H1 (cell line): ENCODE measurements around the gene NCAPD2. TPM values are rescaled to one million over a fixed set of nuclear protein-coding genes. Genes with fewer than 3 reads are reported as not detected.

Experiments
- CTCF ChIA-PET: fragments of 300-600 bp; sonication (Branson Sonifier 250); formaldehyde crosslinking; loops from one replicate; lab custom pipeline; 2021; ENCODE audit not compliant: partially characterized antibody; lab: Charles Lee
- POLR2A ChIA-PET: fragments of 300-600 bp; sonication (Branson Sonifier 250); formaldehyde crosslinking; loops from one replicate; lab custom pipeline; 2021; ENCODE audit warnings: inconsistent platforms; ENCODE audit not compliant: partially characterized antibody; lab: Charles Lee
- DNase-seq, 2 experiments: peaks; one replicate each; pipeline versions ENCODE4 v3.0.0 to v3.0.0-alpha.2; 2010 to 2022; ENCODE audit warnings: low spot score in 2 of 2, low read depth in 1 of 2, mixed read lengths in 1 of 2
- FAIRE-seq: peaks from 2 replicates; lab custom pipeline; 2011; peaks lifted over from hg19 to GRCh38; lab: Jason Lieb, UNC
- H2AFZ ChIP-seq: 2 replicates; pipeline ENCODE4 v1.8.1; 2012; ENCODE audit warnings: low read length, inconsistent platforms
- H2AK5ac ChIP-seq: 2 replicates; pipeline ENCODE4 v1.6.1; 2013; ENCODE audit warnings: low read depth, low read length
- H2BK120ac ChIP-seq: replicated peaks from 2 replicates; pipeline ENCODE3; 2013; ENCODE audit warnings: low read depth, low read length, inconsistent platforms
- H2BK12ac ChIP-seq: 2 replicates; pipeline ENCODE4 v1.6.1; 2013; ENCODE audit warnings: low read depth, low read length
- H2BK15ac ChIP-seq: 2 replicates; pipeline ENCODE4 v1.6.1; 2013; ENCODE audit warnings: low read length
- H2BK20ac ChIP-seq: 2 replicates; pipeline ENCODE4 v1.6.1; 2013; ENCODE audit warnings: low read length
- H2BK5ac ChIP-seq: 2 replicates; pipeline ENCODE4 v1.6.1; 2013; ENCODE audit warnings: low read depth, low read length
- H3K14ac ChIP-seq: 2 replicates; pipeline ENCODE4 v1.6.1; 2013; ENCODE audit warnings: inconsistent platforms; ENCODE audit not compliant: insufficient read length
- H3K18ac ChIP-seq: 2 replicates; pipeline ENCODE4 v1.6.1; 2013; ENCODE audit warnings: low read length; ENCODE audit errors: extremely low read depth
- H3K23ac ChIP-seq: 2 replicates; pipeline ENCODE4 v1.6.1; 2013; ENCODE audit warnings: inconsistent platforms; ENCODE audit not compliant: insufficient read length
- H3K23me2 ChIP-seq: 2 replicates; pipeline ENCODE4 v1.6.1; 2013; ENCODE audit warnings: low read depth, low read length
- H3K27ac ChIP-seq: 2 replicates; pipeline ENCODE4 v1.6.1; 2011; ENCODE audit warnings: low read depth, low read length, inconsistent platforms
- H3K27me3 ChIP-seq, 4 experiments: replicated peaks in 1 of 4; 1 replicate in 1 of 4; 2 replicates in 3 of 4; pipeline versions ENCODE4 v1.6.1 to v1.8.1; 2011 to 2013; ENCODE audit warnings: low read length in 3 of 4, mild to moderate bottlenecking in 3 of 4, inconsistent platforms in 2 of 4, mixed read lengths in 2 of 4, moderate library complexity in 1 of 4; ENCODE audit not compliant: control insufficient read depth in 3 of 4, insufficient read depth in 3 of 4; ENCODE audit errors: extremely low read depth in 1 of 4
- H3K36me3 ChIP-seq, 4 experiments: 2 replicates each; pipeline versions ENCODE4 v1.6.1 to v1.8.1; 2011 to 2013; ENCODE audit warnings: mild to moderate bottlenecking in 4 of 4, low read length in 3 of 4, moderate library complexity in 2 of 4, control low read depth in 1 of 4, inconsistent platforms in 1 of 4; ENCODE audit not compliant: insufficient read depth in 4 of 4, control insufficient read depth in 2 of 4
- H3K4ac ChIP-seq: replicated peaks from 2 replicates; pipeline ENCODE3; 2013; ENCODE audit warnings: low read length, low read depth, mixed read lengths, inconsistent platforms; ENCODE audit not compliant: insufficient read length
- H3K4me1 ChIP-seq, 4 experiments: replicated peaks in 1 of 4; 1 replicate in 1 of 4; 2 replicates in 3 of 4; pipeline versions ENCODE4 v1.6.1 to v1.8.1; 2011 to 2013; ENCODE audit warnings: low read length in 3 of 4, inconsistent platforms in 2 of 4, mixed read lengths in 1 of 4; ENCODE audit not compliant: insufficient read depth in 4 of 4, control insufficient read depth in 3 of 4
- H3K4me2 ChIP-seq, 2 experiments: 2 replicates each; pipeline versions ENCODE4 v1.6.1 to v1.8.1; 2011 to 2013; ENCODE audit warnings: low read depth in 2 of 2, low read length in 2 of 2, control low read depth in 1 of 2, inconsistent platforms in 1 of 2, mild to moderate bottlenecking in 1 of 2; ENCODE audit not compliant: insufficient read depth in 1 of 2
- H3K4me3 ChIP-seq, 4 experiments: fragments of 200-600, 300-600 bp in 1 of 4; sonication (generic), shearing (Covaris generic), sonication (Bioruptor Twin) in 1 of 4; 2 replicates each; pipeline versions ENCODE4 v1.5.1 to v1.8.1; 2011 to 2016; ENCODE audit warnings: low read length in 4 of 4, low read depth in 3 of 4, control low read depth in 2 of 4, inconsistent platforms in 2 of 4, mild to moderate bottlenecking in 2 of 4, mixed read lengths in 1 of 4, moderate library complexity in 1 of 4; ENCODE audit not compliant: insufficient read depth in 2 of 4; ENCODE audit errors: extremely low read depth in 1 of 4
- H3K56ac ChIP-seq: replicated peaks from 2 replicates; pipeline ENCODE3; 2013; ENCODE audit warnings: low read depth, mild to moderate bottlenecking, mixed read lengths, low read length, inconsistent platforms; ENCODE audit not compliant: insufficient read length
- H3K79me1 ChIP-seq: 2 replicates; pipeline ENCODE4 v1.6.1; 2013; ENCODE audit warnings: low read depth, low read length, control low read depth
- H3K79me2 ChIP-seq, 2 experiments: 2 replicates each; pipeline versions ENCODE4 v1.6.1 to v1.8.1; 2012 to 2013; ENCODE audit warnings: low read length in 2 of 2, mild to moderate bottlenecking in 2 of 2, inconsistent platforms in 1 of 2; ENCODE audit not compliant: insufficient read depth in 2 of 2, control insufficient read depth in 1 of 2
- H3K9ac ChIP-seq, 4 experiments: replicated peaks in 1 of 4; 1 replicate in 1 of 4; 2 replicates in 3 of 4; pipeline versions ENCODE4 v1.6.1 to v1.8.1; 2011 to 2013; ENCODE audit warnings: low read depth in 3 of 4, low read length in 3 of 4, control low read depth in 2 of 4, mild to moderate bottlenecking in 2 of 4, moderate library complexity in 2 of 4, inconsistent platforms in 1 of 4; ENCODE audit errors: extremely low read depth in 1 of 4
- H3K9me3 ChIP-seq, 2 experiments: 2 replicates each; pipeline versions ENCODE4 v1.6.1 to v1.8.1; 2012 to 2013; ENCODE audit warnings: mild to moderate bottlenecking in 2 of 2, moderate library complexity in 2 of 2, control low read depth in 1 of 2, inconsistent platforms in 1 of 2, low read depth in 1 of 2, low read length in 1 of 2, mixed read lengths in 1 of 2; ENCODE audit not compliant: insufficient read depth in 2 of 2
- H4K20me1 ChIP-seq, 2 experiments: replicated peaks in 1 of 2; 2 replicates each; pipeline versions ENCODE3 to v1.8.1; 2011 to 2013; ENCODE audit warnings: inconsistent platforms in 2 of 2, low read length in 2 of 2, mild to moderate bottlenecking in 1 of 2; ENCODE audit not compliant: insufficient read depth in 2 of 2, control insufficient read depth in 1 of 2
- H4K5ac ChIP-seq: 2 replicates; pipeline ENCODE4 v1.6.1; 2013; ENCODE audit warnings: low read length, low read depth, mixed read lengths, inconsistent platforms; ENCODE audit not compliant: insufficient read length
- H4K8ac ChIP-seq: 2 replicates; pipeline ENCODE4 v1.8.0; 2013; ENCODE audit warnings: mild to moderate bottlenecking, moderate library complexity, low read length, inconsistent platforms; ENCODE audit not compliant: insufficient read depth; ENCODE audit errors: extremely low read depth
- H4K91ac ChIP-seq: replicated peaks from 2 replicates; pipeline ENCODE3; 2013; ENCODE audit warnings: low read length, mixed read lengths, inconsistent platforms; ENCODE audit not compliant: insufficient read length
- CEBPB ChIP-seq: IDR thresholded peaks from 2 replicates; pipeline ENCODE4 v1.6.1; 2012; ENCODE audit warnings: low read depth, low read length
- HDAC2 ChIP-seq, 2 experiments: fragments of 300-600 bp in 1 of 2; sonication (generic) in 1 of 2; IDR thresholded peaks; 2 replicates each; pipeline ENCODE4 v1.6.1; 2011 to 2012; ENCODE audit warnings: low read depth in 2 of 2, low read length in 2 of 2, mild to moderate bottlenecking in 2 of 2, moderate library complexity in 2 of 2, borderline replicate concordance in 1 of 2, inconsistent platforms in 1 of 2
- RXRA ChIP-seq: IDR thresholded peaks from 2 replicates; pipeline ENCODE4 v1.6.1; 2011; ENCODE audit warnings: low read depth, mild to moderate bottlenecking, low read length, moderate library complexity; ENCODE audit not compliant: insufficient read depth
- WGBS, 2 experiments: shearing (Covaris generic) in 1 of 2; methylation state at CpG; one replicate each; pipeline versions ENCODE4 v1.1.6 to v1.1.7; 2013 to 2015; ENCODE audit warnings: low lambda C conversion rate in 2 of 2, mixed read lengths in 2 of 2, inconsistent platforms in 1 of 2, low coverage in 1 of 2, missing lambda C conversion rate in 1 of 2; ENCODE audit not compliant: insufficient replicate concordance in 2 of 2, insufficient coverage in 1 of 2, insufficient read length in 1 of 2; ENCODE audit errors: extremely low coverage in 1 of 2, missing lambda C conversion rate in 1 of 2; 5-methylcytosine and 5-hydroxymethylcytosine counted together
- polyA plus RNA-seq, 7 experiments: library from polyadenylated mRNA; depleted of rRNA in 3 of 7; stranded (reverse) in 5 of 7; unstranded in 2 of 7; fragments of >200 nt in 5 of 7; fragments of 200-250 nt in 2 of 7; gene quantifications; 1 replicate in 5 of 7; 2 replicates in 1 of 7; 4 replicates in 1 of 7; pipeline versions ENCODE4 v1.2.1 to v1.2.3, GENCODE V29; 2011 to 2013; ENCODE audit warnings: missing spikeins in 2 of 7, mixed read lengths in 2 of 7
- total RNA-seq: library from RNA; stranded (reverse); fragmentation: NEBNext Ultra II Directional; extraction: Animal tissue kit (Norgen Biotek cat#: 25700); gene quantifications from 2 replicates; pipeline ENCODE4 v1.2.1, GENCODE V29; 2021

Gene NCAPD2
- total and polyA plus RNA-seq, 2 of the 8 experiments (the other 6 are each of a cell fraction or from before 2014, with no cell fraction given): 55.8 to 132 TPM

DNA sequence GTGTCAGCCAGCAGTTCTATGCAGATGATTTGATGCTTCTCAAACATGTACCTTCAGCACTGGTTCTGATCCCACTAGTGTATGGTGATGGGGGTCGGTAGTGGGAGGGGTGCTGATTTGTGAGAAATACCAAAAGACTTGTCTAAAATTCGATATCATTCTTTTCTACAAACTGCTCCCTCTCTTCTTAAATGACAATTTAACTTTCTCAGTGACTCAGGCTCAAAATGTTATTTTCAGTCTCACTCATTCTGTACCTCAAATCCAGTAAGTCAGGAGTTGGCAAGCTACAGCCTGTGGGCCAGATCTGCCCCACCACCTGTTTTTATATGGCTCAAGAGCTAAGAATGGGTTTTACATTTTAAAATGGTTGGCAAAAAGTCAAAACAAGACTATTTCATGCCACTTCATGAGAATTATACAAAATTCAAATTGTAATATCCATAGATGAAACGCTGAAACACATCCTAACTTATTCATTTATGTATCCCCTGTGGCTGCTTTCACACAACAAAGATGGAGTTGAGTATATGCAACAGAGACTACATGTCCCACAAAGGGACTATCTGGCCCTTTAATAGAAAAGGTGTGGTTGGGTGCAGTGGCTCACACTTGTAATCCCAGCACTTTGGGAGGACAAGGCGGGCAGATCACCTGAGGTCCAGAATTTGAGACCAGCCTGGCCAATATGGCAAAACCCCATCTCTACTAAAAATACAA is 80.8 kb downstream of the NCAPD2 start:
- H4K91ac ChIP-seq: no peak overlapping the region
- no peak overlapping the region for H3K14ac ChIP-seq
- no peak for FAIRE-seq
- no peaks in the 10 kb centered on the region for H3K27me3 ChIP-seq
- ChIA-PET POLR2A (interaction anchor here (1.4 to 5.6 kb wide), 4 partner anchors 12 to 38 kb away, joined by 5 to 76 read pairs (median 6); partner anchors contain the start of gene GAPDH), CTCF (no interaction called here)
- H3K9me3 ChIP-seq: no peaks in the 10 kb centered on the region
- no peak overlapping the region for H3K56ac ChIP-seq
- no peak overlapping the region for H3K27ac ChIP-seq
- DNase-seq: no peak
- H3K79me1 ChIP-seq: no peaks in the 10 kb centered on the region; the same call in 1 of the 2 replicates
- no peak overlapping the region for H3K4me3 ChIP-seq
- no peak overlapping the region for H3K4ac ChIP-seq
- H4K8ac ChIP-seq: no peak overlapping the region
- no peak overlapping the region for H2AFZ ChIP-seq
- H2BK12ac ChIP-seq: no peak overlapping the region
- H2BK120ac ChIP-seq: no peak overlapping the region
- 84% methylated on average over 4 of the region's 4 CpGs; no CpG with 5 or more reads in 1 of the 2 experiments for WGBS, 2 experiments
- H2AK5ac ChIP-seq: no peak overlapping the region
- peaks cover 0 to 7% of the 10 kb centered on the region in 2 experiments for H4K20me1 ChIP-seq
- H3K23me2 ChIP-seq: peaks cover 2% of the 10 kb centered on the region; the same call in 1 of the 2 replicates
- TF ChIP-seq HDAC2 (IDR thresholded peaks at IDR 0.05; ENCODE audit: borderline replicate concordance in 1 of 2, low read depth in 2 of 2, low read length in 2 of 2) (no peak), CEBPB (no peak), RXRA (no peak)
- H3K79me2 ChIP-seq: no peaks in the 10 kb centered on the region
- H3K18ac ChIP-seq: no peak overlapping the region
- H3K9ac ChIP-seq: no peak overlapping the region
- H3K4me1 ChIP-seq: no peaks in the 10 kb centered on the region
- peaks cover 35 to 84% (median 63%) of the 10 kb centered on the region in 4 experiments for H3K36me3 ChIP-seq
- no peak overlapping the region for H4K5ac ChIP-seq
- H3K23ac ChIP-seq: no peak overlapping the region
- no peak overlapping the region for H3K4me2 ChIP-seq
- H2BK20ac ChIP-seq: no peak overlapping the region
- H2BK15ac ChIP-seq: no peak overlapping the region
- H2BK5ac ChIP-seq: no peak overlapping the region
